IMR-90 (cell line): Measurements from ENCODE around the gene SNX33. TPM values are rescaled to one million over a fixed set of nuclear protein-coding genes. Genes with fewer than 3 reads are reported as not detected.
A peak's percentile ranks its signal among the peaks of the same experiment; 100 is the strongest.

ENCODE experiments used
- ATAC-seq: fragments of 200-7000 bp; cut with Tn5 transposase; 2 replicates; pipeline ENCODE4 v1.9.1; 2020; ENCODE audit warnings: low read depth, mild to moderate bottlenecking, moderate library complexity
- BruUV-seq: library from RNA; stranded (reverse); fragments of 400-500 nt; replicated peaks from 2 replicates; lab custom pipeline; 2021; lab: Mats Ljungman, UMichigan
- CTCF ChIA-PET: fragments of 300-600 bp; formaldehyde crosslinking; extraction: SDS; loops from one replicate; lab custom pipeline; 2021; ENCODE audit warnings: antibody characterized with exemption; lab: Yijun Ruan, JAX
- POLR2A ChIA-PET: fragments of 300-600 bp; sonication (Branson Sonifier 250); formaldehyde crosslinking; loops from one replicate; lab custom pipeline; 2022; ENCODE audit warnings: antibody characterized with exemption; ENCODE audit not compliant: unreplicated experiment; lab: Charles Lee
- DNase-seq: peaks from one replicate; pipeline ENCODE4 v3.0.0; 2013
- H2AFZ ChIP-seq: replicated peaks from 2 replicates; pipeline ENCODE3; 2013; ENCODE audit warnings: low read length, mild to moderate bottlenecking; ENCODE audit not compliant: poor library complexity
- H2AK5ac ChIP-seq: 2 replicates; pipeline ENCODE4 v1.6.1; 2013; ENCODE audit warnings: low read depth, low read length, inconsistent platforms
- H2AK9ac ChIP-seq: replicated peaks from 2 replicates; pipeline ENCODE3; 2013; ENCODE audit warnings: mild to moderate bottlenecking, low read depth, low read length, moderate library complexity; ENCODE audit not compliant: poor library complexity
- H2BK120ac ChIP-seq: 2 replicates; pipeline ENCODE4 v1.6.1; 2013; ENCODE audit warnings: low read depth, low read length, inconsistent platforms
- H2BK15ac ChIP-seq: 3 replicates; pipeline ENCODE4 v1.6.1; 2013; ENCODE audit warnings: low read depth, low read length, inconsistent platforms
- H2BK20ac ChIP-seq: 2 replicates; pipeline ENCODE4 v1.6.1; 2013; ENCODE audit warnings: low read depth, mild to moderate bottlenecking, inconsistent platforms, low read length, moderate library complexity
- H2BK5ac ChIP-seq: 2 replicates; pipeline ENCODE4 v1.6.1; 2013; ENCODE audit warnings: mild to moderate bottlenecking, low read depth, low read length, inconsistent platforms; ENCODE audit not compliant: poor library complexity, severe bottlenecking
- H3K14ac ChIP-seq: replicated peaks from 2 replicates; pipeline ENCODE4 v1.6.1; 2013; ENCODE audit warnings: low read depth, low read length, inconsistent platforms
- H3K18ac ChIP-seq: 2 replicates; pipeline ENCODE4 v1.6.1; 2013; ENCODE audit warnings: low read depth, low read length, control low read depth
- H3K23ac ChIP-seq: 2 replicates; pipeline ENCODE4 v1.6.1; 2013; ENCODE audit warnings: low read depth, low read length, inconsistent platforms
- H3K27ac ChIP-seq: 2 replicates; pipeline ENCODE4 v1.5.1; 2013; ENCODE audit warnings: mild to moderate bottlenecking, control low read depth, low read length; ENCODE audit not compliant: insufficient read depth
- H3K27me3 ChIP-seq: 2 replicates; pipeline ENCODE4 v1.6.1; 2013; ENCODE audit warnings: low read length; ENCODE audit not compliant: control insufficient read depth, insufficient read depth
- H3K36me3 ChIP-seq: 2 replicates; pipeline ENCODE4 v1.6.1; 2013; ENCODE audit warnings: low read length, mixed read lengths; ENCODE audit not compliant: control insufficient read depth, insufficient read depth
- H3K4ac ChIP-seq: 2 replicates; pipeline ENCODE4 v1.6.1; 2013; ENCODE audit warnings: low read depth, low read length, inconsistent platforms
- H3K4me1 ChIP-seq: 2 replicates; pipeline ENCODE4 v1.6.1; 2013; ENCODE audit warnings: low read length, mixed read lengths; ENCODE audit not compliant: control insufficient read depth, insufficient read depth
- H3K4me2 ChIP-seq: 2 replicates; pipeline ENCODE4 v1.6.1; 2013; ENCODE audit warnings: low read depth, mild to moderate bottlenecking, control low read depth, low read length, moderate library complexity
- H3K4me3 ChIP-seq: 2 replicates; pipeline ENCODE4 v1.5.1; 2013; ENCODE audit warnings: low read depth, mild to moderate bottlenecking, control low read depth, low read length, moderate library complexity; ENCODE audit not compliant: insufficient read depth
- H3K56ac ChIP-seq: 2 replicates; pipeline ENCODE4 v1.6.1; 2013; ENCODE audit warnings: low read length, inconsistent platforms; ENCODE audit not compliant: insufficient read depth; ENCODE audit errors: extremely low read depth
- H3K79me1 ChIP-seq, 2 experiments: 2 replicates each; pipeline ENCODE4 v1.6.1; 2013; ENCODE audit warnings: low read length in 2 of 2, inconsistent platforms in 1 of 2, low read depth in 1 of 2
- H3K9ac ChIP-seq: 2 replicates; pipeline ENCODE4 v1.6.1; 2013; ENCODE audit warnings: low read depth, low read length, control low read depth
- H3K9me1 ChIP-seq: 2 replicates; pipeline ENCODE4 v1.6.1; 2013; ENCODE audit warnings: low read length, inconsistent platforms; ENCODE audit not compliant: insufficient read depth
- H3K9me3 ChIP-seq: 2 replicates; pipeline ENCODE4 v1.6.1; 2013; ENCODE audit warnings: low read length; ENCODE audit not compliant: control insufficient read depth, insufficient read depth
- H4K20me1 ChIP-seq: 2 replicates; pipeline ENCODE4 v1.6.1; 2013; ENCODE audit warnings: low read length, inconsistent platforms; ENCODE audit not compliant: insufficient read depth
- H4K5ac ChIP-seq: 2 replicates; pipeline ENCODE4 v1.6.1; 2013; ENCODE audit warnings: mild to moderate bottlenecking, low read depth, low read length, control low read depth
- H4K8ac ChIP-seq, 2 experiments: 2 replicates each; pipeline ENCODE4 v1.6.1; 2013; ENCODE audit warnings: low read depth in 2 of 2, low read length in 2 of 2, control low read depth in 1 of 2, inconsistent platforms in 1 of 2
- H4K91ac ChIP-seq: 2 replicates; pipeline ENCODE4 v1.6.1; 2013; ENCODE audit warnings: low read depth, low read length, inconsistent platforms; ENCODE audit not compliant: insufficient read depth
- BHLHE40 ChIP-seq: fragments of 150-350 bp; IDR thresholded peaks from 2 replicates; pipeline ENCODE4 v1.6.1; 2016; ENCODE audit warnings: mild to moderate bottlenecking, low read depth, low read length
- CHD1 ChIP-seq: IDR thresholded peaks from 2 replicates; pipeline ENCODE4 v1.6.1; 2012; ENCODE audit warnings: low read depth, low read length, improper control_type of control experiment
- FOS ChIP-seq: fragments of 150-350 bp; IDR thresholded peaks from 2 replicates; pipeline ENCODE4 v1.6.1; 2016; ENCODE audit warnings: low read depth, low read length
- MAFK ChIP-seq: IDR thresholded peaks from 2 replicates; pipeline ENCODE4 v1.6.1; 2012; ENCODE audit warnings: low read depth, low read length, improper control_type of control experiment
- MAZ ChIP-seq: IDR thresholded peaks from 2 replicates; pipeline ENCODE4 v1.6.1; 2012; ENCODE audit warnings: low read depth, mild to moderate bottlenecking, low read length, improper control_type of control experiment, moderate library complexity, borderline replicate concordance
- NFE2L2 ChIP-seq: fragments of 150-350 bp; IDR thresholded peaks from 2 replicates; pipeline ENCODE4 v1.6.1; 2016; ENCODE audit warnings: low read depth, mild to moderate bottlenecking, low read length
- POLR2A ChIP-seq: IDR thresholded peaks from 2 replicates; pipeline ENCODE4 v1.6.1; 2012; ENCODE audit warnings: mild to moderate bottlenecking, low read depth, low read length
- RAD21 ChIP-seq: IDR thresholded peaks from 2 replicates; pipeline ENCODE4 v1.6.1; 2012; ENCODE audit warnings: low read length, improper control_type of control experiment
- WGBS, 2 experiments: methylation state at CpG; one replicate each; pipeline versions ENCODE4 v1.1.5 to v1.1.7; 2013; ENCODE audit warnings: missing lambda C conversion rate in 2 of 2; ENCODE audit not compliant: insufficient read length in 1 of 2; ENCODE audit errors: extremely low coverage in 2 of 2; 5-methylcytosine and 5-hydroxymethylcytosine counted together
- dilution Hi-C: fragments of 300-500 bp; cut with HindIII; formaldehyde crosslinking; loops from one replicate; pipeline ENCODE4 v1.14.3; 2018; ENCODE audit warnings: low sequenced_read_pairs; ENCODE audit not compliant: unreplicated experiment
- in situ Hi-C: fragments of 300-500 bp; cut with MboI; formaldehyde crosslinking; loops from 3 replicates; pipeline ENCODE4 v1.14.3; 2019; ENCODE audit warnings: low sequenced_read_pairs, inconsistent platforms, mixed read lengths
- intact Hi-C: fragments of 100-400 bp; cut with micrococcal nuclease; formaldehyde crosslinking; loops from 2 replicates; pipeline ENCODE4 v1.10.0; 2022
- polyA plus RNA-seq, 3 experiments: library from polyadenylated mRNA; depleted of rRNA; stranded (reverse); fragments of >200 nt; gene quantifications; 2 replicates each; pipeline ENCODE4 v1.2.3, GENCODE V29; 2012; ENCODE audit warnings: low replicate concordance in 1 of 3
- total RNA-seq: library from RNA; depleted of rRNA; stranded (reverse); fragments of >200 nt; gene quantifications from 2 replicates; pipeline ENCODE4 v1.2.3, GENCODE V29; 2012
- TF ChIP-seq, protein P1 (sequence below): fragments of 150-350 bp; IDR thresholded peaks from 2 replicates; pipeline ENCODE4 v1.6.1; 2016; ENCODE audit warnings: low read depth, mild to moderate bottlenecking, low read length, moderate library complexity, borderline replicate concordance
- TF ChIP-seq, protein P2 (sequence below): fragments of 150-350 bp; IDR thresholded peaks from 2 replicates; pipeline ENCODE4 v1.6.1; 2017; ENCODE audit warnings: mild to moderate bottlenecking, antibody characterized with exemption, low read length, low read depth

The SNX33 gene
- total and polyA plus RNA-seq, 2 of the 4 experiments (the other 2 are of a cell fraction), result 12.7 to 14.6 TPM

DNA sequence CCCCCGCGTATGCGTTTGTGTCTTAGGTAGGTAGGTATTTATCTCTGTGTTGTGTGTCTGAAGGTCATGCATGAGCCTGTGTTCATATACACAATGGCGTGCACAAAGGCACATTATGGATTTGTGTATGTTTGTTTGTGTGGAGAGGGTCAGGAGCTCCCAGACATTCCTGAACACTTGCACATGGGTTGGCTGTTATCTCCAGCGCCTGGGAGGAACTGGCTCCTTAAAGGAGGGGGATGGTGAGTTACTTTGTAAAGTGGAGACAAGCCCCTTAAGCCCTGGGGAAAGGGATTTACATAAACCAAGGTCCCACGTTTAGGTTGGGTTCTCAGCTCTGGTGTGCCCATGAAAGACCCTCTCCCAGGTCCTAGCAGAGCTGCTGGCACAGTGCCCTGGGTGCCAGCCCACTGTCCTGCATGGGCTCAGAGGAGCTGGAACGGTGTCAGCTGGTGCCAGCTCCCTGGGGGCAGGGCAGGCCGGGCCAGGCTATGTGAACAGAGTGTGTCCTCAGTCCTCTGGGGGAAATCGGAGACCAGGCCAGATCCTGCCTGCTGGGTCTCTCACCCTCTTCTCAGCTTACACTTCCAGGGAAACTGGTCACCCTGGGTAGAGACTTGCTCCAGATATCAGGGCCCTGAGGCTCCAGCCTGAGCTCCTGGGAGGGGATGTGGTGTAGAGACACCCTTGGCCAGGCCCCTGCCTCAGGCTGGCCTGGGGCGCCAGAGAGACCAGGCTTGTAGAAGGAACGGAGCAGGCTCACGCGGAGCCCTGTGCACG lies 25.1 kb downstream of the SNX33 start:
- in situ Hi-C loops (no loop called here), intact Hi-C loops (loop anchor here (1.0 to 10.0 kb wide), 3 partner anchors 26 to 96 kb away; partner anchors contain the start of genes PTPN9, SNUPN and SNX33), dilution Hi-C loops (no loop called here)
- Histone ChIP-seq H4K5ac (peak overlapping the region; percentile 28; the same call in 1 of the 2 replicates), H3K79me1 (peaks cover 2 to 57% of the 10 kb centered on the region in 2 experiments; a peak in 3 of 4 replicates), H3K23ac (peak overlapping the region; percentile 88; the same call in 1 of the 2 replicates), H2BK15ac (peak overlapping the region; percentile 74; the same call in 2 of the 3 replicates), H2BK120ac (peak overlapping the region; percentile 87), H4K8ac (peak overlapping the region; percentile 35 to 74), H3K18ac (peak overlapping the region; percentile 11), H2BK5ac (peak overlapping the region; percentile 81), H3K36me3 (peaks cover 2% of the 10 kb centered on the region; the same call in 1 of the 2 replicates), H3K4me2 (peak overlapping the region; percentile 39), H2AK9ac (peak overlapping the region; percentile 93), H4K20me1 (peaks cover 21% of the 10 kb centered on the region), H2BK20ac (peak overlapping the region; percentile 81), H3K4me1 (peaks cover 34% of the 10 kb centered on the region), H3K56ac (peak overlapping the region; percentile 58), H2AK5ac (peak overlapping the region; percentile 95), H3K9me3 (no peaks in the 10 kb centered on the region), H3K9me1 (peaks cover 38% of the 10 kb centered on the region), H3K27me3 (no peaks in the 10 kb centered on the region), H3K4ac (peak overlapping the region; percentile 94), H3K9ac (peak overlapping the region; percentile 30), H4K91ac (peak overlapping the region; percentile 94), H3K14ac (peak overlapping the region; percentile 73), H3K4me3 (no peak overlapping the region), H3K27ac (peak overlapping the region; percentile 78), H2AFZ (peak overlapping the region; percentile 62)
- TF ChIP-seq MAFK (no peak), FOS (peak; percentile 60; the same call in 1 of the 2 replicates), POLR2A (0 out of 2 replicates have a peak, but pooled peaks have one; percentile 5), MAZ (peak; percentile 55; the same call in 1 of the 2 replicates), CHD1 (no peak), RAD21 (no peak), NFE2L2 (0 out of 2 replicates have a peak, but pooled peaks have one; percentile 1), BHLHE40 (peak; percentile 85)
- TF ChIP-seq, protein P1, sequence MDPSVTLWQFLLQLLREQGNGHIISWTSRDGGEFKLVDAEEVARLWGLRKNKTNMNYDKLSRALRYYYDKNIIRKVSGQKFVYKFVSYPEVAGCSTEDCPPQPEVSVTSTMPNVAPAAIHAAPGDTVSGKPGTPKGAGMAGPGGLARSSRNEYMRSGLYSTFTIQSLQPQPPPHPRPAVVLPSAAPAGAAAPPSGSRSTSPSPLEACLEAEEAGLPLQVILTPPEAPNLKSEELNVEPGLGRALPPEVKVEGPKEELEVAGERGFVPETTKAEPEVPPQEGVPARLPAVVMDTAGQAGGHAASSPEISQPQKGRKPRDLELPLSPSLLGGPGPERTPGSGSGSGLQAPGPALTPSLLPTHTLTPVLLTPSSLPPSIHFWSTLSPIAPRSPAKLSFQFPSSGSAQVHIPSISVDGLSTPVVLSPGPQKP, result no peak
- TF ChIP-seq, protein P2, sequence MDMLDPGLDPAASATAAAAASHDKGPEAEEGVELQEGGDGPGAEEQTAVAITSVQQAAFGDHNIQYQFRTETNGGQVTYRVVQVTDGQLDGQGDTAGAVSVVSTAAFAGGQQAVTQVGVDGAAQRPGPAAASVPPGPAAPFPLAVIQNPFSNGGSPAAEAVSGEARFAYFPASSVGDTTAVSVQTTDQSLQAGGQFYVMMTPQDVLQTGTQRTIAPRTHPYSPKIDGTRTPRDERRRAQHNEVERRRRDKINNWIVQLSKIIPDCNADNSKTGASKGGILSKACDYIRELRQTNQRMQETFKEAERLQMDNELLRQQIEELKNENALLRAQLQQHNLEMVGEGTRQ, result no peak
- DNase-seq (peak; percentile 91), ATAC-seq (peak; percentile 69)
- POLR2A ChIA-PET, result interaction anchor here (1.2 kb wide), 1 partner anchor 11 kb away, joined by 3 read pairs; no protein-coding TSS in a partner anchor
- 38% methylated on average over 5 of the region's 14 CpGs; no CpG with 5 or more reads in 1 of the 2 experiments for WGBS, 2 experiments
- CTCF ChIA-PET, result no interaction called here
- no TSS peak for BruUV-seq
